Caco-2 (cell line): ENCODE measurements around the gene TLE2. TPM values are rescaled to one million over a fixed set of nuclear protein-coding genes. Genes with fewer than 3 reads are reported as not detected.

Source experiments
- BruUV-seq: library from RNA; stranded (reverse); fragments of 400-500 nt; replicated peaks from 2 replicates; lab custom pipeline; 2021; lab: Mats Ljungman, UMichigan
- CTCF ChIA-PET: fragments of 300-600 bp; sonication (Branson Sonifier 250); formaldehyde crosslinking; loops from one replicate; lab custom pipeline; 2022; ENCODE audit warnings: antibody characterized with exemption; lab: Charles Lee
- POLR2A ChIA-PET: fragments of 300-600 bp; sonication (Branson Sonifier 250); formaldehyde crosslinking; loops from one replicate; lab custom pipeline; 2022; ENCODE audit warnings: antibody characterized with exemption; lab: Charles Lee
- DNase-seq, 2 experiments: peaks; one replicate each; pipeline versions ENCODE4 v3.0.0 to v3.0.0-alpha.2; 2020 to 2022
- H3K27me3 ChIP-seq: replicated peaks from 2 replicates; pipeline ENCODE4 v1.6.0; 2011; ENCODE audit warnings: low read length; ENCODE audit not compliant: control insufficient read depth, insufficient read depth
- H3K36me3 ChIP-seq: 2 replicates; pipeline ENCODE4 v1.5.1; 2011; ENCODE audit warnings: low read length; ENCODE audit not compliant: control insufficient read depth, insufficient read depth
- H3K4me1 ChIP-seq: fragments of 250-450 bp; sonication (Bioruptor Pico); 2 replicates; pipeline ENCODE4 v1.5.1; 2020; ENCODE audit warnings: mild to moderate bottlenecking
- H3K4me3 ChIP-seq: 2 replicates; pipeline ENCODE4 v1.5.1; 2011; ENCODE audit warnings: low read depth, mild to moderate bottlenecking, control low read depth, low read length
- H3K9me3 ChIP-seq: fragments of 250-450 bp; sonication (Bioruptor Pico); 2 replicates; pipeline ENCODE4 v1.5.1; 2020; ENCODE audit warnings: mild to moderate bottlenecking, moderate library complexity
- H3K27ac Mint-ChIP-seq: one replicate; pipeline ENCODE4 v1.8.0; 2022; ENCODE audit warnings: mixed read lengths; ENCODE audit not compliant: unreplicated experiment
- H3K27me3 Mint-ChIP-seq: one replicate; pipeline ENCODE4 v1.8.0; 2022; ENCODE audit warnings: mixed read lengths; ENCODE audit not compliant: insufficient read depth, unreplicated experiment
- H3K36me3 Mint-ChIP-seq: one replicate; pipeline ENCODE4 v1.8.0; 2022; ENCODE audit warnings: mild to moderate bottlenecking, mixed read lengths; ENCODE audit not compliant: insufficient read depth, unreplicated experiment
- H3K4me1 Mint-ChIP-seq: one replicate; pipeline ENCODE4 v1.8.0; 2022; ENCODE audit warnings: low read depth, mixed read lengths; ENCODE audit not compliant: unreplicated experiment
- H3K4me3 Mint-ChIP-seq: one replicate; pipeline ENCODE4 v1.8.0; 2022; ENCODE audit warnings: mild to moderate bottlenecking, moderate library complexity, mixed read lengths; ENCODE audit not compliant: unreplicated experiment
- H3K9me3 Mint-ChIP-seq: one replicate; pipeline ENCODE4 v1.8.0; 2022; ENCODE audit warnings: mixed read lengths; ENCODE audit not compliant: unreplicated experiment
- CTCF ChIP-seq, 2 experiments: fragments of 200-600 bp in 1 of 2; IDR thresholded peaks; 1 replicate in 1 of 2; 2 replicates in 1 of 2; pipeline versions ENCODE4 v1.5.1 to v1.8.0; 2011 to 2022; ENCODE audit warnings: antibody characterized with exemption in 1 of 2, control low read depth in 1 of 2, inconsistent platforms in 1 of 2, low read depth in 1 of 2, low read length in 1 of 2, mild to moderate bottlenecking in 1 of 2, moderate library complexity in 1 of 2; ENCODE audit not compliant: insufficient read depth in 1 of 2, severe bottlenecking in 1 of 2, unreplicated experiment in 1 of 2
- intact Hi-C: fragments of 100-400 bp; cut with micrococcal nuclease; formaldehyde crosslinking; loops from one replicate; pipeline ENCODE4 v1.10.0; 2022; ENCODE audit not compliant: unreplicated experiment
- total RNA-seq: library from RNA; stranded (reverse); gene quantifications from 2 replicates; pipeline ENCODE4 v1.2.3, GENCODE V29; 2022

The TLE2 gene
- total RNA-seq, 1 experiment from 2014 or later: 31.3 TPM

GRCh38 chr19:3035542-3036118 is 6.5 kb upstream of the TLE2 start:
- peak; percentile 98 to 99 for DNase-seq
- Histone ChIP-seq H3K4me3 (peak overlapping the region; percentile 46), H3K27me3 (no peaks in the 10 kb centered on the region), H3K4me1 (peaks cover 26% of the 10 kb centered on the region), H3K36me3 (no peaks in the 10 kb centered on the region), H3K9me3 (no peaks in the 10 kb centered on the region)
- no peaks in the 10 kb centered on the region for H3K27me3 Mint-ChIP-seq
- H3K27ac Mint-ChIP-seq: peak overlapping the region; percentile 94
- POLR2A ChIA-PET: interaction anchor here (0.5 to 3.0 kb wide), 9 partner anchors 13 to 952 kb away, joined by 3 to 24 read pairs (median 5); partner anchors contain the start of genes THOP1 and TLE6
- CTCF ChIA-PET: interaction anchor here (0.6 to 2.2 kb wide), 11 partner anchors 18 to 387 kb away, joined by 3 to 16 read pairs (median 3); partner anchors contain the start of gene TLE6
- intact Hi-C loops: loop anchor here (1.0 to 5.0 kb wide), 2 partner anchors 58 to 83 kb away; partner anchors contain the start of gene TLE6
- no peaks in the 10 kb centered on the region for H3K9me3 Mint-ChIP-seq
- peak overlapping the region; percentile 90 for H3K4me3 Mint-ChIP-seq
- TF ChIP-seq CTCF (IDR thresholded peaks at IDR 0.05; ENCODE audit: insufficient read depth in 1 of 2, low read depth in 1 of 2, low read length in 1 of 2, severe bottlenecking in 1 of 2, unreplicated experiment in 1 of 2): no peak
- H3K4me1 Mint-ChIP-seq: peaks cover 23% of the 10 kb centered on the region
- H3K36me3 Mint-ChIP-seq: peaks cover 26% of the 10 kb centered on the region
- no TSS peak for BruUV-seq

GRCh38 chr19:3034656-3035541 is 5.8 kb upstream of the TLE2 start:
- TSS peak; percentile 99 for BruUV-seq
- H3K4me3 ChIP-seq: peak overlapping the region; percentile 46
- Mint-ChIP-seq H3K36me3 (peaks cover 28% of the 10 kb centered on the region), H3K27me3 (no peaks in the 10 kb centered on the region), H3K4me1 (peaks cover 30% of the 10 kb centered on the region), H3K4me3 (peak overlapping the region; percentile 90), H3K27ac (peak overlapping the region; percentile 94), H3K9me3 (no peaks in the 10 kb centered on the region)
- ChIA-PET POLR2A (interaction anchor here (1.0 to 3.0 kb wide), 7 partner anchors 12 to 953 kb away, joined by 3 to 24 read pairs (median 5); partner anchors contain the start of genes THOP1 and TLE6), CTCF (interaction anchor here (0.6 to 2.2 kb wide), 8 partner anchors 53 to 386 kb away, joined by 3 to 16 read pairs (median 3); partner anchors contain the start of gene TLE6)
- peak in 1 of 2 experiments; percentile 54 for DNase-seq
- TF ChIP-seq CTCF (IDR thresholded peaks at IDR 0.05; ENCODE audit: insufficient read depth in 1 of 2, low read depth in 1 of 2, low read length in 1 of 2, severe bottlenecking in 1 of 2, unreplicated experiment in 1 of 2): no peak
- H3K36me3 ChIP-seq: no peaks in the 10 kb centered on the region
- peaks cover 29% of the 10 kb centered on the region for H3K4me1 ChIP-seq
- intact Hi-C loops: loop anchor here (1.0 to 5.0 kb wide), 2 partner anchors 58 to 83 kb away; partner anchors contain the start of gene TLE6
- H3K27me3 ChIP-seq: no peaks in the 10 kb centered on the region
- no peaks in the 10 kb centered on the region for H3K9me3 ChIP-seq

GRCh38 chr19:3034406-3034655 is 5.3 kb upstream of the TLE2 start:
- DNase-seq: peak in 1 of 2 experiments; percentile 66
- no peaks in the 10 kb centered on the region for H3K9me3 ChIP-seq
- H3K9me3 Mint-ChIP-seq: no peaks in the 10 kb centered on the region
- H3K27me3 Mint-ChIP-seq: no peaks in the 10 kb centered on the region
- ChIA-PET POLR2A (interaction anchor here (3.0 kb wide), 1 partner anchor 84 kb away, joined by 24 read pairs; no protein-coding TSS in a partner anchor), CTCF (interaction anchor here (1.5 kb wide), 1 partner anchor 67 kb away, joined by 4 read pairs; no protein-coding TSS in a partner anchor)
- peak overlapping the region; percentile 46 for H3K4me3 ChIP-seq
- BruUV-seq: no TSS peak
- peaks cover 29% of the 10 kb centered on the region for H3K4me1 ChIP-seq
- peak overlapping the region; percentile 90 for H3K4me3 Mint-ChIP-seq
- peak overlapping the region; percentile 94 for H3K27ac Mint-ChIP-seq
- TF ChIP-seq CTCF (IDR thresholded peaks at IDR 0.05; ENCODE audit: insufficient read depth in 1 of 2, low read depth in 1 of 2, low read length in 1 of 2, severe bottlenecking in 1 of 2, unreplicated experiment in 1 of 2): no peak
- no peaks in the 10 kb centered on the region for H3K27me3 ChIP-seq
- peaks cover 30% of the 10 kb centered on the region for H3K36me3 Mint-ChIP-seq
- intact Hi-C loops: no loop called here
- peaks cover 31% of the 10 kb centered on the region for H3K4me1 Mint-ChIP-seq
- no peaks in the 10 kb centered on the region for H3K36me3 ChIP-seq
